ENCODE data around the gene ERN1. TPM values are rescaled to one million over a fixed set of nuclear protein-coding genes. Genes with fewer than 3 reads are reported as not detected.

The ERN1 gene
- total RNA-seq, 3 donors from 2014 or later, result 18.4 to 27.1 (median 21.7) TPM

DNA sequence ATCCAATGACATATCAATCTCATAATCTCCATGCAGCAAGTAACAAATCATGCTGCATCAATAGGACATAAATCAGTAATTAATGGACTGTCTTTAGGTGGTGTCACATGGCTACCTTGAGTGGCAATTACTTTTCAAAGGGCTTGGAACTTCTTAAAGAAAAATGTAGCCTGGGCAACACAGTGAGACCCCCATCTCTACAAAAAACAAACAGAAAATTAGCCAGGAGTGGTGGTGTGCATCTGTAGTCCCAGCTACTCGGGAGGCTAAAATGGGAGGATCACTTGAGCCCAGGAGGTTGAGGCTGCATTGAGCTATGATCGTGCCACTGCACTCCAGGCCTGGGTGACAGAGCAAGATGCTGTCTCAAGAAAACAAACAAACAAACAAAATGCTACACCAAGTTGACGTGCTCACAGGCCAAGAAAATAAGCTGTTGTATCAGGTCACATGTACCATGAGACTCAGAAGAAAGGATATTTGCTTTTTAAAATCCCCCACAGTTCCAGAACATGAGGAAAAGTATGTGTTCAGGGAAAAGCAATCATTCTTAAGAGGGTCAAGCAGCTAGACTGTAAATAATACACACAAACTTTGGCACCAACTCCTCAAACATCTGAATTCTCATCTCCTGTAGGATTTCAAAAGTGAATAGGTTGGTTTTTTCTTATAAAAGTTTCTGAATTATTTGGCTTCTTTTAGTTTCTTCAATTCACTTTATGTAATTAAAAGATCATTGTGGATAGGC lies 23.8 kb upstream of the ERN1 start:
- DNase-seq (no peak), ATAC-seq (no peak)
- H3K4me3 ChIP-seq, result no peak overlapping the region
- intact Hi-C loops (cut with DNase I, micrococcal nuclease), result no loop called here
- no peaks in the 10 kb centered on the region for H3K9me3 ChIP-seq
- no peaks in the 10 kb centered on the region for H3K36me3 ChIP-seq (ENCODE audit: low read depth)
- peaks cover 5% of the 10 kb centered on the region for H3K4me1 ChIP-seq (ENCODE audit: low read depth)
- TF ChIP-seq, protein P1, sequence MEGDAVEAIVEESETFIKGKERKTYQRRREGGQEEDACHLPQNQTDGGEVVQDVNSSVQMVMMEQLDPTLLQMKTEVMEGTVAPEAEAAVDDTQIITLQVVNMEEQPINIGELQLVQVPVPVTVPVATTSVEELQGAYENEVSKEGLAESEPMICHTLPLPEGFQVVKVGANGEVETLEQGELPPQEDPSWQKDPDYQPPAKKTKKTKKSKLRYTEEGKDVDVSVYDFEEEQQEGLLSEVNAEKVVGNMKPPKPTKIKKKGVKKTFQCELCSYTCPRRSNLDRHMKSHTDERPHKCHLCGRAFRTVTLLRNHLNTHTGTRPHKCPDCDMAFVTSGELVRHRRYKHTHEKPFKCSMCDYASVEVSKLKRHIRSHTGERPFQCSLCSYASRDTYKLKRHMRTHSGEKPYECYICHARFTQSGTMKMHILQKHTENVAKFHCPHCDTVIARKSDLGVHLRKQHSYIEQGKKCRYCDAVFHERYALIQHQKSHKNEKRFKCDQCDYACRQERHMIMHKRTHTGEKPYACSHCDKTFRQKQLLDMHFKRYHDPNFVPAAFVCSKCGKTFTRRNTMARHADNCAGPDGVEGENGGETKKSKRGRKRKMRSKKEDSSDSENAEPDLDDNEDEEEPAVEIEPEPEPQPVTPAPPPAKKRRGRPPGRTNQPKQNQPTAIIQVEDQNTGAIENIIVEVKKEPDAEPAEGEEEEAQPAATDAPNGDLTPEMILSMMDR (IDR thresholded peaks at IDR 0.05), result no peak

DNA sequence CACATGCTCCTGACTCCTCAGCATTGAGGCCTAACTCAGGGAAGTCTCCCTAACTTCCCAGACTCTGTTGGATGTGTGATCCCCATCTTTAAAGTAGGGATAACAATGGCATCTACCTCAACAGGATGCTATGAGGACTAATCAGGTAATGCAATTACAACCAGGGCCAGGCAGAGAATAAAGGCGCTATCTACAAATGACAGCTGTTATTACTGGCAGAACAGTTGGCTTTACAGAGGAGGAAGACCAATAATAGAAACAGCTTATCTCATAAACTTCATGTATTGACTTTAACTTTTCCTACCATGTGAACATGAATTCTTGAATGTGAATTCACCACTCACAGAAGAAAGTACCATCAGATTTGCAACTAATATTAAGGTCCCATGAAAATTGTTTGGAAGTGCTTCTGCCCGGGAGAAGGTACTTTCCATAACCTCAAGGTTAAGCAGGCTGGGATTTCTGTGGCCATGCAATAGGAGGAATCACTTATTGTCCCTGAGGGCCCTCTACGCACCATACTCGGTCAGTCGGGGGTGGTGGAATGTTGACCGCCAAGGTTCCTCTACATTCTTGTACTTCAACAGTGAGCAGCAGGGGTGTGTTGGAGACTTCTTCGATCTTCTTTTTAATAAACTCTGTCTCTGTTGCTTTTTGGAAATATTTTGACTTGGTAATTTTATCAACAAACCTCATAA lies 22.6 kb upstream of the ERN1 start:
- no peaks in the 10 kb centered on the region for H3K9me3 ChIP-seq
- no peaks in the 10 kb centered on the region for H3K36me3 ChIP-seq (ENCODE audit: low read depth)
- ATAC-seq (no peak), DNase-seq (no peak)
- H3K4me3 ChIP-seq, result no peak overlapping the region
- TF ChIP-seq, protein P1 (IDR thresholded peaks at IDR 0.05), result no peak
- intact Hi-C loops (cut with DNase I, micrococcal nuclease), result no loop called here
- peaks cover 5% of the 10 kb centered on the region for H3K4me1 ChIP-seq (ENCODE audit: low read depth)

DNA sequence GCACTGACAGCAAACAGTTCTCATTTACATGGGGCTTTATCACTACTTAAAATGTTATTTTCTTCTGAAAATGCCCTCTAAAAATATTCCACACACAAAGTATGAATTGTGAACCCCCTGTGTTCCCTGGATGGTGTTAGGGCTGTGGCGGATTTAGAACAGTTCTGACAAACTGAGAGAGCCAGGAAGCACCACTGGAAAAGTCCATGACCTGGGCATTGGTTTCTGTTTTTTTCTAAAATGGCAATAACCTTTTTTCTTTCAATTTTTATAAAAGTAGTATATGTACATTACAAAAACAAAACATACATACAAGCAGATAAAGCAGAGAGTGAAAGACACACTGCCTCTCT lies 21.0 kb upstream of the ERN1 start:
- no peaks in the 10 kb centered on the region for H3K4me1 ChIP-seq (ENCODE audit: low read depth)
- no peak for ATAC-seq
- no peak for DNase-seq
- H3K4me3 ChIP-seq, result no peak overlapping the region
- TF ChIP-seq, protein P1 (IDR thresholded peaks at IDR 0.05), result no peak
- no peaks in the 10 kb centered on the region for H3K9me3 ChIP-seq
- intact Hi-C loops (cut with DNase I, micrococcal nuclease), result no loop called here
- H3K36me3 ChIP-seq (ENCODE audit: low read depth), result no peaks in the 10 kb centered on the region

DNA sequence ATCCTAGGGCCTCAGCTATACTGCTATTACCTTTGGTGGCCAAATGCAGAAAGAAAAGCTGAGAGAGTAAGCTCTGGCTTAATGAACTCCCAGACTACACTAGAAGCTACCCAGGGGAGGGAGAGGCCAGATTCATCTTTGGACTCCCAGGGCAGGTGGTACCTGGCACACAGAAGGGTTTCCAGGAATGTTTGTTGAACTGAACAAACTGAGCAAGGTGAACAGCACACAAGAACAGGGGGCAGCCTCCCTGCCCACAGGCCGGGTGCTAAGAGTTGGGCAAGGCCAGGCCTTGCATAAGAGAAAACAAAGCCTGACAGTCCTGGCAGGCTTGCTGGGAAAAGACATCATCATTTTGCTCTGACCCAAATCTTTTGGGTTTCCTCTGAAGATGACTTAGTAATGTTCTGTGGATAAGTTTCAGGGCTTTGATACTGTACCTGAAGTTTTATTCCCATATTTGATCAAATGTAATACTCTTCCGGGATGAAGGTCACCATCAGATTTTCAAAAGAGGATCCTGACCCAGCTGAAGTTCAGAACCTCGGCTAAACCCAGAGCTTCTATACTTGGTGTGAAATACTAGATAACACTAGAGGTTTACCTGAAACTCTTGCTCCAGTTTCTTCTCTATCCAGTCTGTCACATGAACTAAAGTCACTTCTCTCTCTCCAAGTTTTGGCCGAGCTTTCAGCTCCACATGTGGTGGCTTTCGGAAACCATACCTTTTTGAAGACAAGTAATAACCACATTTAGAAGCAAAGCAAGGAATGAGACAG lies 20.5 kb upstream of the ERN1 start:
- intact Hi-C loops (cut with DNase I, micrococcal nuclease), result no loop called here
- ATAC-seq, result peak; percentile 41
- Histone ChIP-seq H3K9me3 (no peaks in the 10 kb centered on the region), H3K4me1 (ENCODE audit: low read depth) (no peaks in the 10 kb centered on the region), H3K4me3 (no peak overlapping the region), H3K36me3 (ENCODE audit: low read depth) (no peaks in the 10 kb centered on the region)
- DNase-seq, result peak in 1 of 3 donors; percentile 64
- TF ChIP-seq, protein P1 (IDR thresholded peaks at IDR 0.05), result no peak

DNA sequence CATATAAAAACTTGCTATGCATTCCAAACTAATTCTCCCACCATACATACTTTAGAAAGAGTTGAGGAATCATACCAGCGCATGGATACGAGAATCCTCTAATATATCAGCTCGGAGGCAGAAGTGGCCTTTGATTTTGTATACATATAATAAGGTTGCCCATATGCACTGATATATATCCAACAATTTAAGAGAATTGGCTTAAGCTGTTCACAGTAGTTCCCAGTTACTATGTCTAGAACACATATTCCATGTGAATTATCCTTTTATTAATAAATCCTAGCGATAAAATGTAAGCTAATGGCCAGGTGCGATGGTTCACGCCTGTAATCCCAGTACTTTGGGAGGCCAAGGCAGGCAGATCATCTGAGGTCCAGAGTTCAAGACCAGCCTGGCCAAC lies 19.3 kb upstream of the ERN1 start:
- Histone ChIP-seq H3K4me1 (ENCODE audit: low read depth) (no peaks in the 10 kb centered on the region), H3K9me3 (no peaks in the 10 kb centered on the region), H3K36me3 (ENCODE audit: low read depth) (no peaks in the 10 kb centered on the region), H3K4me3 (no peak overlapping the region)
- TF ChIP-seq, protein P1 (IDR thresholded peaks at IDR 0.05), result no peak
- ATAC-seq (no peak), DNase-seq (no peak)
- intact Hi-C loops (cut with DNase I, micrococcal nuclease), result loop anchor here in 1 of 2 donors (5.0 kb wide), 1 partner anchor 113 kb away; the partner anchor contains the start of gene TEX2
